K562 (cell line): Measurements from ENCODE around the gene RAB43. TPM values are rescaled to one million over a fixed set of nuclear protein-coding genes. Genes with fewer than 3 reads are reported as not detected.

Experiments used
- ATAC-seq: fragments of 200-7000 bp; cut with Tn5 transposase; 3 replicates; pipeline ENCODE4 v1.9.1; 2020; ENCODE audit warnings: moderate library complexity
- BruUV-seq: library from RNA; stranded (reverse); fragments of 400-500 nt; replicated peaks from 2 replicates; lab custom pipeline; 2021; lab: Mats Ljungman, UMichigan
- CTCF ChIA-PET: fragments of 300-600 bp; formaldehyde crosslinking; extraction: SDS; loops from one replicate; lab custom pipeline; 2021; ENCODE audit warnings: low intra/inter-chr PET ratio; lab: Yijun Ruan, JAX
- POLR2A ChIA-PET: fragments of 300-600, 350-650 bp; sonication (Branson Sonifier 250); formaldehyde crosslinking; extraction: SDS; loops from one replicate; lab custom pipeline; 2021; ENCODE audit warnings: antibody characterized with exemption, inconsistent platforms; lab: Yijun Ruan, JAX
- DNase-seq, 4 experiments: peaks; one replicate each; pipeline versions ENCODE4 v3.0.0 to v3.0.0-alpha.2; 2011 to 2018; ENCODE audit warnings: low spot score in 3 of 4, mixed read lengths in 3 of 4; ENCODE audit errors: extremely low read depth in 1 of 4
- FAIRE-seq: peaks from 2 replicates; lab custom pipeline; 2011; peaks lifted over from hg19 to GRCh38; lab: Jason Lieb, UNC
- H2AFZ ChIP-seq: 2 replicates; pipeline ENCODE4 v1.6.0; 2011; ENCODE audit warnings: low read depth, low read length, control low read depth, inconsistent platforms
- H3K27ac ChIP-seq: fragments of 200-600 bp; 3 replicates; pipeline ENCODE4 v1.8.0; 2011; ENCODE audit warnings: low read depth, mild to moderate bottlenecking, control low read depth, inconsistent platforms, low read length, moderate library complexity, mixed read lengths; ENCODE audit errors: extremely low read depth
- H3K27me3 ChIP-seq, 2 experiments: fragments of 300-600 bp in 1 of 2; 2 replicates in 1 of 2; 3 replicates in 1 of 2; pipeline versions ENCODE4 v1.6.0 to v1.8.0; 2011; ENCODE audit warnings: inconsistent platforms in 2 of 2, low read length in 2 of 2, mild to moderate bottlenecking in 1 of 2, mixed read lengths in 1 of 2, moderate library complexity in 1 of 2; ENCODE audit not compliant: control insufficient read depth in 2 of 2, insufficient read depth in 2 of 2
- H3K36me3 ChIP-seq: fragments of 300-600 bp; 3 replicates; pipeline ENCODE4 v1.8.0; 2011; ENCODE audit warnings: mild to moderate bottlenecking, low read length, inconsistent platforms; ENCODE audit not compliant: control insufficient read depth, insufficient read depth
- H3K4me1 ChIP-seq, 2 experiments: fragments of 200-600 bp in 1 of 2; replicated peaks in 1 of 2; 2 replicates in 1 of 2; 3 replicates in 1 of 2; pipeline versions ENCODE4 v1.5.1 to v1.8.0; 2011; ENCODE audit warnings: inconsistent platforms in 2 of 2, low read length in 2 of 2, mild to moderate bottlenecking in 1 of 2, mixed read lengths in 1 of 2, moderate library complexity in 1 of 2; ENCODE audit not compliant: control insufficient read depth in 2 of 2, insufficient read depth in 2 of 2
- H3K4me2 ChIP-seq: 2 replicates; pipeline ENCODE4 v1.6.1; 2011; ENCODE audit warnings: low read length, control low read depth, inconsistent platforms, mixed read lengths; ENCODE audit not compliant: insufficient read depth
- H3K4me3 ChIP-seq: fragments of 200-600 bp; sonication (generic), shearing (Covaris generic); 2 replicates; pipeline ENCODE4 v1.5.1; 2016; ENCODE audit warnings: control low read depth, inconsistent platforms
- H3K79me2 ChIP-seq: fragments of 200-600 bp; 3 replicates; pipeline ENCODE4 v1.8.0; 2011; ENCODE audit warnings: low read length, inconsistent platforms; ENCODE audit not compliant: control insufficient read depth, insufficient read depth
- H3K9ac ChIP-seq, 2 experiments: 2 replicates each; pipeline versions ENCODE4 v1.6.0 to v1.6.1; 2011; ENCODE audit warnings: low read depth in 2 of 2, low read length in 2 of 2, control low read depth in 1 of 2, inconsistent platforms in 1 of 2, mild to moderate bottlenecking in 1 of 2, mixed read lengths in 1 of 2; ENCODE audit not compliant: insufficient read depth in 1 of 2
- H3K9me1 ChIP-seq: one replicate; pipeline ENCODE4 v1.6.0; 2011; ENCODE audit warnings: inconsistent platforms, mild to moderate bottlenecking, low read length, moderate library complexity; ENCODE audit not compliant: control insufficient read depth, insufficient read depth
- H3K9me3 ChIP-seq: replicated peaks from 2 replicates; pipeline ENCODE4 v1.5.1; 2011; ENCODE audit warnings: low read depth, low read length, inconsistent platforms; ENCODE audit not compliant: control insufficient read depth, insufficient read depth
- H4K20me1 ChIP-seq: replicated peaks from 2 replicates; pipeline ENCODE4 v1.6.1; 2011; ENCODE audit warnings: low read length, inconsistent platforms, mixed read lengths; ENCODE audit not compliant: control insufficient read depth, insufficient read depth
- ADNP ChIP-seq: fragments of 200-800 bp; sonication (Bioruptor generic); IDR thresholded peaks from 2 replicates; pipeline ENCODE4 v1.6.1; 2016; ENCODE audit warnings: missing genetic modification characterization, missing compliant biosample characterization
- CBX3 ChIP-seq, 2 experiments: IDR thresholded peaks; 1 replicate in 1 of 2; 2 replicates in 1 of 2; pipeline ENCODE4 v1.6.1; 2012; ENCODE audit warnings: inconsistent platforms in 2 of 2, low read length in 2 of 2, borderline replicate concordance in 1 of 2, control low read depth in 1 of 2
- HDAC2 ChIP-seq: fragments of 450-650 bp; IDR thresholded peaks from 2 replicates; pipeline ENCODE4 v1.6.1; 2016; ENCODE audit warnings: mild to moderate bottlenecking
- KDM1A ChIP-seq, 2 experiments: fragments of 450-650 bp; IDR thresholded peaks; 2 replicates each; pipeline ENCODE4 v1.6.1; 2016; ENCODE audit warnings: mild to moderate bottlenecking in 2 of 2
- MCM2 ChIP-seq: fragments of 450-650 bp; IDR thresholded peaks from 2 replicates; pipeline ENCODE4 v1.6.1; 2017; ENCODE audit warnings: low read depth, mild to moderate bottlenecking
- MYC ChIP-seq, 2 experiments: fragments of 250-450 bp in 1 of 2; sonication (Bioruptor Pico) in 1 of 2; IDR thresholded peaks; 2 replicates each; pipeline versions ENCODE4 v1.5.1 to v1.6.1; 2012 to 2021; ENCODE audit warnings: low read depth in 2 of 2, borderline replicate concordance in 1 of 2, improper control_type of control experiment in 1 of 2, low read length in 1 of 2, mild to moderate bottlenecking in 1 of 2, moderate library complexity in 1 of 2
- NEUROD1 ChIP-seq: fragments of 150-350 bp; IDR thresholded peaks from 2 replicates; pipeline ENCODE4 v1.6.1; 2014; ENCODE audit warnings: borderline replicate concordance, low read length, low read depth; ENCODE audit not compliant: partially characterized antibody
- NR3C1 ChIP-seq: sonication (generic); formaldehyde crosslinking; IDR thresholded peaks from 2 replicates; pipeline ENCODE4 v1.8.1; 2022; ENCODE audit warnings: missing genetic modification reagents
- SLC30A9 ChIP-seq: fragments of 250-450 bp; sonication (Bioruptor Pico); IDR thresholded peaks from 2 replicates; pipeline ENCODE4 v1.8.0; 2022; ENCODE audit warnings: mild to moderate bottlenecking, moderate library complexity
- SPI1 ChIP-seq: IDR thresholded peaks from 2 replicates; pipeline ENCODE4 v1.6.1; 2011; ENCODE audit warnings: low read depth, low read length, control low read depth, borderline replicate concordance
- SRSF3 ChIP-seq: fragments of 200-400 bp; formaldehyde crosslinking; IDR thresholded peaks from 2 replicates; pipeline ENCODE4 v1.6.1; 2016; ENCODE audit warnings: mild to moderate bottlenecking, low read length, moderate library complexity; ENCODE audit not compliant: insufficient read depth
- WGBS: fragments of 100-300 bp; shearing (Covaris generic); methylation state at CpG from one replicate; pipeline ENCODE4 v1.1.6; 2016; ENCODE audit warnings: low coverage, mixed read lengths; ENCODE audit not compliant: insufficient coverage; ENCODE audit errors: missing lambda C conversion rate; 5-methylcytosine and 5-hydroxymethylcytosine counted together
- in situ Hi-C: fragments of 300-500 bp; cut with MboI; formaldehyde crosslinking; loops from 4 replicates; pipeline ENCODE4 v1.15.0; 2018; ENCODE audit warnings: inconsistent platforms, mixed read lengths
- intact Hi-C: fragments of 100-400 bp; cut with micrococcal nuclease; formaldehyde crosslinking; loops from 2 replicates; pipeline ENCODE4 v1.14.2; 2022
- polyA plus RNA-seq, 8 experiments: library from polyadenylated mRNA; depleted of rRNA in 4 of 8; stranded (reverse) in 5 of 8; unstranded in 3 of 8; fragments of >200 nt; fragmentation: Nextera tagmentation in 2 of 8; fragmentation: Illumina TruSeq in 1 of 8; extraction: Ambion mirVana in 2 of 8; extraction: Trizol in 1 of 8; gene quantifications; 2 replicates each; pipeline versions ENCODE4 v1.2.1 to v1.2.3, GENCODE V29; 2011 to 2014; ENCODE audit warnings: inconsistent platforms in 1 of 8, missing spikeins in 1 of 8
- total RNA-seq, 7 experiments: library from RNA; depleted of rRNA in 6 of 7; stranded (reverse); fragments of >200 nt in 6 of 7; fragmentation: Illumina TruSeq in 2 of 7; extraction: Trizol in 2 of 7; gene quantifications; 2 replicates each; pipeline versions ENCODE4 v1.2.1 to v1.2.3, GENCODE V29; 2011 to 2021; ENCODE audit warnings: low replicate concordance in 1 of 7
- TF ChIP-seq, protein P1 (sequence below): fragments of 450-650 bp; formaldehyde crosslinking; IDR thresholded peaks from 2 replicates; pipeline ENCODE4 v1.4.0; 2022; ENCODE audit warnings: missing genetic modification characterization
- TF ChIP-seq, protein P2 (sequence below): fragments of 450-650 bp; formaldehyde crosslinking; IDR thresholded peaks from 2 replicates; pipeline ENCODE4 v1.4.0; 2022; ENCODE audit warnings: missing genetic modification characterization

Gene RAB43
- total and polyA plus RNA-seq, 9 of the 15 experiments (the other 6 are each of a cell fraction or from before 2014, with no cell fraction given) = 0.04 to 6.8 (median 1.7) TPM; not detected in 2

GRCh38 chr3:129061023-129061887 lies 60.3 kb downstream of the RAB43 start (continued):
- no peak for TF ChIP-seq MYC (IDR thresholded peaks at IDR 0.05; ENCODE audit: low read depth, low read length)
- TF ChIP-seq MYC (CRISPR knock-in tag; IDR thresholded peaks at IDR 0.05; ENCODE audit: borderline replicate concordance, low read depth) = no peak
- no peak for TF ChIP-seq NR3C1
- TF ChIP-seq SPI1 = no peak
- no peak for TF ChIP-seq NEUROD1
- TF ChIP-seq MCM2 = no peak

DNA sequence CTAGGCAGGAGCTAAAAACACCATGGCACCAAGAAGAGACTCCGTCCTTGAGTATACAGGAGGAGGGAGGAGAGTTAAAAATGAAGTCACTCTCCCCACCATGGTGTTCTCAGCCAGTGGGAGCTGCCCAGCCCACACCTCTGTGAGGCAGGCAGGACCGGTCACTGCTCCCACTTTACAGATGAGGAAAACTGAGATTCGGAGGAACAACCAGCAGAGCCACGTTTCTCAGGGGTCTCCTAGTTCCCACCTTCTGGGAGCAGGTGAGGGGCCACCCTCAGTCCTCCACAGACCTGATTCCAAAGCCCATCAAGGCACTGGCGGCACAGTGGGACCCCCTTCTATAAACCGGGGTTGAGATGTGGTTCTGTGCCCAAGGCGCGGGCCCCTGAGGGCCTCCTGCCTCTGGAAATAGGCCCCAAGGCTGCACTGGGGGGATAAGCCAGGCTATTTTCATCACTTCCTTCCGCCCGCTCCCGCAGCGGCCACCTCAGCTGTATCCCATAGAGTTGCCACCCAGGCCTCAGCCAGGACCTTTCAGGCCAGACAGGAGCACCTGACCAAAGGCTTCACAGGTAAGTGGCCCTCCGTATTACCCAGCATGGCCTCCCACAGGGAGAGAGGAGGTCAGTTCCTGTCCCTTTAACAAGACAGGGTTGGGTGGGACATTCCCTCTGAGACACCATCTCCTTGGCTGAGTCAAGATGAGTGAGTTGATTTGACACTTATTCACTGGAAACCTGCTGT lies 61.2 kb downstream of the RAB43 start, which contains the start of gene GP9:
Gene GP9, plus strand, starts transcription at position 504 of the 747 bp plus-strand sequence. CDS start 961 bp downstream, outside the sequence.
- peak; percentile 19; the same call in 1 of the 3 replicates for ATAC-seq
- CTCF ChIA-PET = no interaction called here
- Histone ChIP-seq H3K9me3 (no peaks in the 10 kb centered on the region), H3K9ac (peak within 1 kb of the TSS in 1 of 2 experiments; percentile 48; a peak in 1 of 4 replicates), H3K9me1 (no peaks in the 10 kb centered on the region), H3K4me2 (no peak within 1 kb of the TSS), H3K4me1 (peaks cover 14 to 28% of the 10 kb centered on the region in 2 experiments; a peak in 4 of 5 replicates), H3K79me2 (no peaks in the 10 kb centered on the region), H3K4me3 (no peak within 1 kb of the TSS), H3K36me3 (no peaks in the 10 kb centered on the region), H3K27me3 (no peaks in the 10 kb centered on the region), H3K27ac (no peak within 1 kb of the TSS), H2AFZ (no peak within 1 kb of the TSS), H4K20me1 (no peaks in the 10 kb centered on the region)
- FAIRE-seq = no peak
- intact Hi-C loops = no loop called here
- WGBS = 64% methylated on average over 13 of the region's 13 CpGs
- in situ Hi-C loops = no loop called here
- POLR2A ChIA-PET = interaction anchor here (0.7 kb wide), 2 partner anchors 16 to 187 kb away, joined by 3 read pairs; no protein-coding TSS in a partner anchor
- BruUV-seq = no TSS peak
- no peak for DNase-seq
- TF ChIP-seq SRSF3 = no peak
- no peak for TF ChIP-seq SLC30A9
- TF ChIP-seq, protein P1, sequence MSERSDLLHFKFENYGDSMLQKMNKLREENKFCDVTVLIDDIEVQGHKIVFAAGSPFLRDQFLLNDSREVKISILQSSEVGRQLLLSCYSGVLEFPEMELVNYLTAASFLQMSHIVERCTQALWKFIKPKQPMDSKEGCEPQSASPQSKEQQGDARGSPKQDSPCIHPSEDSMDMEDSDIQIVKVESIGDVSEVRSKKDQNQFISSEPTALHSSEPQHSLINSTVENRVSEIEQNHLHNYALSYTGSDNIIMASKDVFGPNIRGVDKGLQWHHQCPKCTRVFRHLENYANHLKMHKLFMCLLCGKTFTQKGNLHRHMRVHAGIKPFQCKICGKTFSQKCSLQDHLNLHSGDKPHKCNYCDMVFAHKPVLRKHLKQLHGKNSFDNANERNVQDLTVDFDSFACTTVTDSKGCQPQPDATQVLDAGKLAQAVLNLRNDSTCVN (CRISPR knock-in tag) = no peak
- peak; percentile 41 to 82; a peak in 3 of 4 replicates for TF ChIP-seq KDM1A (IDR thresholded peaks at IDR 0.05)
- TF ChIP-seq, protein P2, sequence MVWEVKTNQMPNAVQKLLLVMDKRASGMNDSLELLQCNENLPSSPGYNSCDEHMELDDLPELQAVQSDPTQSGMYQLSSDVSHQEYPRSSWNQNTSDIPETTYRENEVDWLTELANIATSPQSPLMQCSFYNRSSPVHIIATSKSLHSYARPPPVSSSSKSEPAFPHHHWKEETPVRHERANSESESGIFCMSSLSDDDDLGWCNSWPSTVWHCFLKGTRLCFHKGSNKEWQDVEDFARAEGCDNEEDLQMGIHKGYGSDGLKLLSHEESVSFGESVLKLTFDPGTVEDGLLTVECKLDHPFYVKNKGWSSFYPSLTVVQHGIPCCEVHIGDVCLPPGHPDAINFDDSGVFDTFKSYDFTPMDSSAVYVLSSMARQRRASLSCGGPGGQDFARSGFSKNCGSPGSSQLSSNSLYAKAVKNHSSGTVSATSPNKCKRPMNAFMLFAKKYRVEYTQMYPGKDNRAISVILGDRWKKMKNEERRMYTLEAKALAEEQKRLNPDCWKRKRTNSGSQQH (CRISPR knock-in tag) = no peak
- peak; percentile 72; the same call in 1 of the 2 replicates for TF ChIP-seq HDAC2
- TF ChIP-seq CBX3 (IDR thresholded peaks at IDR 0.05; ENCODE audit: borderline replicate concordance in 1 of 2, low read length in 2 of 2) = no peak
- TF ChIP-seq ADNP (tag) = peak; percentile 81
